Activated T-helper 2 cell treated with anti-CD3 and anti-CD28 coated beads, Interferon-gamma antibody, Interleukin-2, Interleukin-4, amounts not matched to agents 10 μg/mL and 5 μg/mL and 100 μg/mL, durations not matched to agents 14 hours and 24 hours and 36 hours (primary cell): Measurements from ENCODE around the gene TMEM238L. TPM values are rescaled to one million over a fixed set of nuclear protein-coding genes. Genes with fewer than 3 reads are reported as not detected.

Experiments
- DNase-seq: peaks from one replicate; pipeline ENCODE4 v3.0.0; 2021; ENCODE audit warnings: low spot score
- H3K27ac Mint-ChIP-seq: one replicate; pipeline ENCODE4 v1.8.0; 2021; ENCODE audit warnings: mixed read lengths
- H3K27me3 Mint-ChIP-seq: one replicate; pipeline ENCODE4 v1.8.0; 2021; ENCODE audit warnings: low read depth, mixed read lengths
- H3K36me3 Mint-ChIP-seq: one replicate; pipeline ENCODE4 v1.8.0; 2021; ENCODE audit warnings: low read depth, mixed read lengths
- H3K4me1 Mint-ChIP-seq: one replicate; pipeline ENCODE4 v1.8.0; 2021; ENCODE audit warnings: low read depth, mixed read lengths
- H3K4me3 Mint-ChIP-seq: one replicate; pipeline ENCODE4 v1.8.0; 2021; ENCODE audit warnings: low read depth, mild to moderate bottlenecking, moderate library complexity, mixed read lengths
- H3K9me3 Mint-ChIP-seq: one replicate; pipeline ENCODE4 v1.8.0; 2021; ENCODE audit warnings: mixed read lengths
- intact Hi-C: fragments of 100-400 bp; cut with micrococcal nuclease; formaldehyde crosslinking; loops from one replicate; pipeline ENCODE4 v1.15.1; 2023
- total RNA-seq: library from RNA; stranded (reverse); gene quantifications from 2 replicates; pipeline ENCODE4 v1.2.3, GENCODE V29; 2022

TMEM238L gene
- total RNA-seq, 1 donor from 2014 or later: not detected

DNA sequence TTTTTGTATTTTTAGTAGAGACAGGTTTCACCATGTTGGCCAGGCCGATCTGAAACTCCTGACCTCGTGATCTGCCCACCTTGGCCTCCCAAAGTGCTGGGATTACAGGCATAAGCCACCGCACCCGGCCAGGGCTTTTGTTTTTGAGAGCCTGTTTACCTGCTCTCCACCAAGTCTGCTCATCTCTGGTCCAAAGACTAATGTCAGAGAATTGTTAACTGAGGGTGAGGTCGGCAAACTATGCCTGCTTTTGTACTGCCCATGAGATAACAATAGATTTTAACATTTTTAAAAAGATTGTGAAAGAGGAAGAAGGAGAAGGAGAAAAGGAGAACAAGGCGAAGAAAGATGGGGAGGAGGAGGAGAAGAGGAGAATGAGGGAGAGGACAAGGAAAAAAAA is 26.0 kb downstream of the TMEM238L start:
- peaks cover 2% of the 10 kb centered on the region for H3K27me3 Mint-ChIP-seq
- H3K4me3 Mint-ChIP-seq: no peak overlapping the region
- no peaks in the 10 kb centered on the region for H3K36me3 Mint-ChIP-seq
- no peak for DNase-seq
- H3K4me1 Mint-ChIP-seq: no peaks in the 10 kb centered on the region
- H3K9me3 Mint-ChIP-seq: peaks cover 6% of the 10 kb centered on the region
- intact Hi-C loops: no loop called here
- H3K27ac Mint-ChIP-seq: no peak overlapping the region

GRCh38 chr17:10777131-10777807 is 26.6 kb downstream of the TMEM238L start:
- no peak overlapping the region for H3K27ac Mint-ChIP-seq
- no peak overlapping the region for H3K4me3 Mint-ChIP-seq
- no peaks in the 10 kb centered on the region for H3K27me3 Mint-ChIP-seq
- no peaks in the 10 kb centered on the region for H3K4me1 Mint-ChIP-seq
- intact Hi-C loops: no loop called here
- peaks cover 10% of the 10 kb centered on the region for H3K9me3 Mint-ChIP-seq
- DNase-seq: no peak
- H3K36me3 Mint-ChIP-seq: no peaks in the 10 kb centered on the region

GRCh38 chr17:10776381-10776780 is 27.5 kb downstream of the TMEM238L start:
- no peaks in the 10 kb centered on the region for H3K4me1 Mint-ChIP-seq
- H3K9me3 Mint-ChIP-seq: peaks cover 18% of the 10 kb centered on the region
- H3K27ac Mint-ChIP-seq: no peak overlapping the region
- H3K4me3 Mint-ChIP-seq: no peak overlapping the region
- H3K27me3 Mint-ChIP-seq: no peaks in the 10 kb centered on the region
- no peak for DNase-seq
- intact Hi-C loops: no loop called here
- H3K36me3 Mint-ChIP-seq: no peaks in the 10 kb centered on the region

GRCh38 chr17:10775740-10776356 is 28.1 kb downstream of the TMEM238L start:
- intact Hi-C loops: no loop called here
- Mint-ChIP-seq H3K27me3 (no peaks in the 10 kb centered on the region), H3K4me1 (no peaks in the 10 kb centered on the region), H3K27ac (no peak overlapping the region), H3K4me3 (no peak overlapping the region), H3K36me3 (no peaks in the 10 kb centered on the region), H3K9me3 (peaks cover 20% of the 10 kb centered on the region)
- DNase-seq: no peak

- no peaks in the 10 kb centered on the region for H3K27me3 Mint-ChIP-seq
- no peak overlapping the region for H3K27ac Mint-ChIP-seq
- intact Hi-C loops: no loop called here
- H3K4me1 Mint-ChIP-seq: no peaks in the 10 kb centered on the region
- no peaks in the 10 kb centered on the region for H3K36me3 Mint-ChIP-seq
- no peak overlapping the region for H3K4me3 Mint-ChIP-seq
- DNase-seq: no peak
- peaks cover 20% of the 10 kb centered on the region for H3K9me3 Mint-ChIP-seq
These were observed 28.8 kb downstream of the TMEM238L start for GRCh38 chr17:10775058-10775457.

GRCh38 chr17:10773391-10773790 is 30.5 kb downstream of the TMEM238L start:
- Mint-ChIP-seq H3K27ac (no peak overlapping the region), H3K4me3 (no peak overlapping the region), H3K9me3 (peaks cover 20% of the 10 kb centered on the region), H3K36me3 (no peaks in the 10 kb centered on the region), H3K4me1 (no peaks in the 10 kb centered on the region), H3K27me3 (no peaks in the 10 kb centered on the region)
- DNase-seq: no peak
- intact Hi-C loops: no loop called here

DNA sequence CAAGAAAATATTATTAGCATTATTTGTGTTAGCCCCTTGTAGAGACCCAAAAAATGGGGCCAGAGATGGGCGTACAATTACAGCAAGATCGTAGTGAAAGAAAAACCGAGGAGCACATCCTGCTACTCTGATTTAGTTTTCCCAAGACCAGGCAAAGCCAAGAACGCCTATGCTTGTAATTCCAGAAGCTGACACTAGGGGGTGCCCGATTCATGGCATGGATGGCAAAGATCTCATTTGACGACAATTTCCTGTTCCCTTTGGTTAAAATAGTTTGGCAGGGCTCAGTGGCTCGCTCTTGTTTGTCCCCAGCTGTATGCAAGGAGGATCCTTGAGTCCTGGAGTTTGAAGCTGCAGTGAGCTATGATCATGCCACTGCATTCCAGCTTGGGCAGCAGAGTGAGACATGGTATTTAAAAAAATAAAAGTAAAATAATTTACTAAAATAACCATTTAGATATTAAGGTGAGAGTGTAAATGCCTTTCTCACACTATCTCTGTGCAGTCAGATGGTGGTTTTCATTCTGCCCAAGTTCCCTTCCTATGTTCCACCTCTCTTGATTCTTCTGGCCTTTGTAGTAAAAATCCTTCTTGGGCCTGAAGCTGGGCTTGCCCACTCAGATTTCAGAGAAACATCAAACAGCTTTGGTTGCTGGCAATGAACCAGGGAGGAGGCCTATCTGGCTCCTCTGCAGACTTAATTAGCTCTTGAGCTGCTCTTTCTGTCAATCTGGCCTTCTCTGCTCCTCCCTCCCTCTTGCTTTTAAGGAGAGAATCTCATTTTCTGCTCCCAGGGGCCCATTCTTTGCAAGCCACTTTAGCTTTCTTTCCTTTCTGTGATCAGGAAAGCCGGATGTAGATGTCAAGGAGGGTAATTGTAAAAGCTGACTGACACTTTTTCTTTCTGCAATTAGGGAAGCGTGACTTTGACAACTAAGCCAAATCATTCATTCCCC is 31.2 kb downstream of the TMEM238L start:
- H3K27ac Mint-ChIP-seq: no peak overlapping the region
- intact Hi-C loops: loop anchor here (1.0 kb wide), 1 partner anchor 73 kb away; no protein-coding TSS in a partner anchor
- no peaks in the 10 kb centered on the region for H3K36me3 Mint-ChIP-seq
- H3K4me3 Mint-ChIP-seq: no peak overlapping the region
- no peak for DNase-seq
- H3K9me3 Mint-ChIP-seq: peaks cover 20% of the 10 kb centered on the region
- no peaks in the 10 kb centered on the region for H3K4me1 Mint-ChIP-seq
- no peaks in the 10 kb centered on the region for H3K27me3 Mint-ChIP-seq

DNA sequence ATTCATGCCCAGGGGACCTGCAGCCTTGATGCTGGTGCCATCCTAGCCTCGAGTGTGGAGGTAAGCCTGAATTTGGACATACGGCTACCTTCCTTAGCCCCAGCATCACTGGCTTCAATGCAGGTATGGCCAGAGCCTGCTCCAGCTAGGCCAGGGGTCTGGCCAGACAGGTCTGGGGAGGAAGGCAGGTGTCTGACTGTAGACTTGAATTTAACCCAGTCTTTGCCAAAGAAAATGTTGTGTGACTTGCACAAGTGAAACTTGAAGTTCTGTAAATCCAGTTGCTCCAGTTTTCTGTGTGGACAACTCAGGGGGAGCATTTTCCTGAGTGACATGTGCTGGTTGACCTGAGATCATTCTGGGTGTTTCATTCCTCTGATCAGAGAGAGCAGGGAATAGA is 32.8 kb downstream of the TMEM238L start:
- Mint-ChIP-seq H3K9me3 (peaks cover 20% of the 10 kb centered on the region), H3K36me3 (no peaks in the 10 kb centered on the region)
- intact Hi-C loops: no loop called here

DNA sequence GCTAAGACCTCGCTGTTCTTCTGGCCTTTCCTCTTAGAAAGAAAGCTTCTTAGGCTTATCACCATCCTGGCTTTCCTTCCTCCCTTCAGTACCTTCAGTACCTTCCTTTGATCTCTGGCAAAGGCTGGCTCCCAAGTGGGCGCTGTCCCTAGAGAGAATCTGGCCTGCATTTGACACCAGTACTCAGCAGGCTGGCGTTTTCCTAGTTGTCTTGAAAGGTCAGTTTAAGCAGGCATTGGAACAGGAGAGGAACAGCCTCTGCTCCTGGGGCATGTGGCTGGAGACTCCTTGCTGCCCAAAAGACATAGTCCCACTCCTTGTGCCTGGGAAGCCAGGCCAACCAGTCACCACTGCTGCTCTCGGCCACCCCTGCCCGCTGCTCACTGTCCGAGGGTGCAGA is 34.1 kb downstream of the TMEM238L start:
- intact Hi-C loops: no loop called here
- no peak for DNase-seq

More for the DNA sequence above, 32.8 kb downstream of the TMEM238L start:
- Mint-ChIP-seq H3K27ac (no peak overlapping the region), H3K4me1 (no peaks in the 10 kb centered on the region), H3K27me3 (no peaks in the 10 kb centered on the region), H3K4me3 (no peak overlapping the region)
- no peak for DNase-seq

GRCh38 chr17:10768750-10769251 is 35.1 kb downstream of the TMEM238L start:
- no peak for DNase-seq
- no peaks in the 10 kb centered on the region for H3K4me1 Mint-ChIP-seq
- no peaks in the 10 kb centered on the region for H3K27me3 Mint-ChIP-seq
- no peak overlapping the region for H3K27ac Mint-ChIP-seq
- no peak overlapping the region for H3K4me3 Mint-ChIP-seq
- intact Hi-C loops: no loop called here
- no peaks in the 10 kb centered on the region for H3K36me3 Mint-ChIP-seq
- H3K9me3 Mint-ChIP-seq: peaks cover 14% of the 10 kb centered on the region

More for the DNA sequence above, 34.1 kb downstream of the TMEM238L start:
- Mint-ChIP-seq H3K9me3 (peaks cover 14% of the 10 kb centered on the region), H3K27me3 (no peaks in the 10 kb centered on the region), H3K4me1 (no peaks in the 10 kb centered on the region), H3K27ac (no peak overlapping the region), H3K4me3 (no peak overlapping the region), H3K36me3 (no peaks in the 10 kb centered on the region)

DNA sequence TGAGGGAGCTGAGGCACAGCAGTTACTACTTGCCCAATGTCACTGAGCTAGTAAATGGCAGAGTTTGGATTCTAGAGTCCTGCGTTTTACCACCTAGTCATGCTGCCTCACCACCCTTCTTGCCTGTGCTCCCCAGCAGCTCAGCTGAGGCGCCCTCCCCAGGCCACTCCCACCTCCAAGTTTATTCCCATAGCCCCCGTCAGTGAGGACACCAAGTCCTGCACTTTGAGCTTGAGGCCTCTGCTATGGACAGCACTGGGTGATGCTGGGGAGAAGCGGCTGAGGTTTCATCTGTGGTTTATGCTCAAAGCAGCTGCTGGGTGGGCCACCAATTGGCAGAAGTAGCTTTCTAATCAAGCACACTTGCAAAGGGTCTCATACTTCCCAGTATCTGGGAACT is 36.7 kb downstream of the TMEM238L start:
- H3K4me1 Mint-ChIP-seq: no peaks in the 10 kb centered on the region
- no peak for DNase-seq
- H3K9me3 Mint-ChIP-seq: peaks cover 10% of the 10 kb centered on the region
- H3K36me3 Mint-ChIP-seq: no peaks in the 10 kb centered on the region
- no peak overlapping the region for H3K4me3 Mint-ChIP-seq
- intact Hi-C loops: no loop called here
- H3K27ac Mint-ChIP-seq: no peak overlapping the region
- H3K27me3 Mint-ChIP-seq: no peaks in the 10 kb centered on the region

- no peak overlapping the region for H3K27ac Mint-ChIP-seq
- no peaks in the 10 kb centered on the region for H3K36me3 Mint-ChIP-seq
- H3K27me3 Mint-ChIP-seq: no peaks in the 10 kb centered on the region
- no peak for DNase-seq
- no peaks in the 10 kb centered on the region for H3K4me1 Mint-ChIP-seq
- intact Hi-C loops: no loop called here
- H3K9me3 Mint-ChIP-seq: no peaks in the 10 kb centered on the region
- H3K4me3 Mint-ChIP-seq: no peak overlapping the region
These were observed 41.9 kb downstream of the TMEM238L start for GRCh38 chr17:10762037-10762436.
